CD14-positive monocyte (primary cell): ENCODE measurements around the gene SRI. TPM values are rescaled to one million over a fixed set of nuclear protein-coding genes. Genes with fewer than 3 reads are reported as not detected.

Source experiments
- DNase-seq, 3 donors: peaks; one replicate each; pipeline ENCODE4 v3.0.0-alpha.2; 2011 to 2022
- H2AFZ ChIP-seq: 2 replicates; pipeline ENCODE4 v1.6.0; 2012; ENCODE audit warnings: mild to moderate bottlenecking, low read depth, low read length, inconsistent platforms; ENCODE audit not compliant: insufficient read depth, poor library complexity, severe bottlenecking
- H3K27ac ChIP-seq, 2 donors: 1 replicate in 1 of 2; 2 replicates in 1 of 2; pipeline ENCODE4 v1.5.1; 2012 to 2013; ENCODE audit warnings: low read length in 2 of 2, control low read depth in 1 of 2, inconsistent platforms in 1 of 2, low read depth in 1 of 2, mild to moderate bottlenecking in 1 of 2
- H3K27me3 ChIP-seq, 2 donors: one replicate each; pipeline versions ENCODE4 v1.6.0 to v1.6.1; 2011 to 2013; ENCODE audit warnings: low read length in 2 of 2; ENCODE audit not compliant: control insufficient read depth in 2 of 2, insufficient read depth in 2 of 2
- H3K36me3 ChIP-seq, 2 donors: replicated peaks in 1 of 2; 1 replicate in 1 of 2; 2 replicates in 1 of 2; pipeline versions ENCODE4 v1.5.1 to v1.6.1; 2012 to 2013; ENCODE audit warnings: low read length in 2 of 2, control low read depth in 1 of 2, inconsistent platforms in 1 of 2, mild to moderate bottlenecking in 1 of 2; ENCODE audit not compliant: insufficient read depth in 2 of 2, control insufficient read depth in 1 of 2
- H3K4me1 ChIP-seq, 2 donors: 1 replicate in 1 of 2; 2 replicates in 1 of 2; pipeline versions ENCODE4 v1.5.1 to v1.6.1; 2012 to 2013; ENCODE audit warnings: low read length in 2 of 2, control low read depth in 1 of 2, inconsistent platforms in 1 of 2, mild to moderate bottlenecking in 1 of 2, moderate library complexity in 1 of 2; ENCODE audit not compliant: insufficient read depth in 2 of 2, control insufficient read depth in 1 of 2
- H3K4me2 ChIP-seq: replicated peaks from 2 replicates; pipeline ENCODE3; 2012; ENCODE audit warnings: low read length, moderate library complexity, mild to moderate bottlenecking; ENCODE audit not compliant: poor library complexity, severe bottlenecking; ENCODE audit errors: extremely low read depth
- H3K4me3 ChIP-seq, 3 experiments: fragments of 200-600 bp in 1 of 3; sonication (generic) in 1 of 3; replicated peaks in 1 of 3; 1 replicate in 2 of 3; 2 replicates in 1 of 3; pipeline ENCODE4 v1.5.1; 2011 to 2013; ENCODE audit warnings: low read length in 3 of 3, mild to moderate bottlenecking in 3 of 3, control low read depth in 2 of 3, low read depth in 2 of 3, inconsistent platforms in 1 of 3, moderate library complexity in 1 of 3
- H3K79me2 ChIP-seq: 2 replicates; pipeline ENCODE4 v1.6.0; 2012; ENCODE audit warnings: mild to moderate bottlenecking, control low read depth, inconsistent platforms, low read length, moderate library complexity; ENCODE audit not compliant: insufficient read depth
- H3K9ac ChIP-seq: 2 replicates; pipeline ENCODE4 v1.6.0; 2017; ENCODE audit warnings: low read length, mild to moderate bottlenecking; ENCODE audit not compliant: insufficient read depth, poor library complexity, severe bottlenecking
- H3K9me3 ChIP-seq, 2 donors: replicated peaks in 1 of 2; 1 replicate in 1 of 2; 2 replicates in 1 of 2; pipeline versions ENCODE4 v1.5.1 to v1.6.1; 2012 to 2013; ENCODE audit warnings: low read length in 2 of 2, control low read depth in 1 of 2; ENCODE audit not compliant: control insufficient read depth in 1 of 2, insufficient read depth in 1 of 2
- H4K20me1 ChIP-seq: 2 replicates; pipeline ENCODE4 v1.6.0; 2012; ENCODE audit warnings: mild to moderate bottlenecking, low read length, control low read depth, moderate library complexity; ENCODE audit not compliant: insufficient read depth
- H3K27ac Mint-ChIP-seq, 7 donors: one replicate each; pipeline ENCODE4 v1.8.0; 2020; ENCODE audit warnings: mild to moderate bottlenecking in 7 of 7, mixed read lengths in 7 of 7, moderate library complexity in 6 of 7, inconsistent platforms in 2 of 7
- H3K27me3 Mint-ChIP-seq, 3 donors: one replicate each; pipeline ENCODE4 v1.8.0; 2021 to 2022; ENCODE audit warnings: low read depth in 3 of 3, mild to moderate bottlenecking in 3 of 3, mixed read lengths in 3 of 3, moderate library complexity in 3 of 3, inconsistent platforms in 1 of 3
- H3K36me3 Mint-ChIP-seq, 2 donors: one replicate each; pipeline ENCODE4 v1.8.0; 2020; ENCODE audit warnings: mixed read lengths in 2 of 2, inconsistent platforms in 1 of 2, mild to moderate bottlenecking in 1 of 2
- H3K4me1 Mint-ChIP-seq: one replicate; pipeline ENCODE4 v1.8.0; 2020; ENCODE audit warnings: mild to moderate bottlenecking, mixed read lengths
- H3K4me3 Mint-ChIP-seq, 2 donors: one replicate each; pipeline ENCODE4 v1.8.0; 2020; ENCODE audit warnings: mild to moderate bottlenecking in 2 of 2, mixed read lengths in 2 of 2, moderate library complexity in 1 of 2
- H3K9me3 Mint-ChIP-seq, 7 donors: one replicate each; pipeline ENCODE4 v1.8.0; 2020 to 2022; ENCODE audit warnings: mixed read lengths in 7 of 7, mild to moderate bottlenecking in 6 of 7, moderate library complexity in 6 of 7, inconsistent platforms in 2 of 7
- CTCF ChIP-seq: fragments of 200-600 bp; IDR thresholded peaks from one replicate; pipeline ENCODE4 v1.8.0; 2022; ENCODE audit warnings: antibody characterized with exemption, mild to moderate bottlenecking
- WGBS: methylation state at CpG from one replicate; pipeline ENCODE4 v1.1.5; 2013; ENCODE audit warnings: missing lambda C conversion rate; ENCODE audit not compliant: insufficient coverage; 5-methylcytosine and 5-hydroxymethylcytosine counted together
- intact Hi-C, 2 donors: fragments of 100-400 bp; cut with micrococcal nuclease; formaldehyde crosslinking; loops; one replicate each; pipeline versions ENCODE4 v1.15.0 to v1.15.1; 2023
- polyA plus RNA-seq, 3 donors: library from polyadenylated mRNA; depleted of rRNA in 1 of 3; unstranded in 2 of 3; stranded (reverse) in 1 of 3; fragments of 300-500 nt in 2 of 3; fragments of >200 nt in 1 of 3; fragmentation: Illumina TruSeq in 2 of 3; gene quantifications; 1 replicate in 2 of 3; 2 replicates in 1 of 3; pipeline ENCODE4 v1.2.3, GENCODE V29; 2012 to 2021

Gene SRI
- polyA plus RNA-seq, 3 donors: 53.0 to 238 (median 216) TPM

- H3K9me3 ChIP-seq: no peaks in the 10 kb centered on the region
- no peak overlapping the region for H3K9ac ChIP-seq
- Mint-ChIP-seq H3K27ac (no peak overlapping the region), H3K4me3 (no peak overlapping the region), H3K27me3 (no peaks in the 10 kb centered on the region), H3K4me1 (no peaks in the 10 kb centered on the region), H3K9me3 (no peaks in the 10 kb centered on the region), H3K36me3 (peaks cover 80 to 81% of the 10 kb centered on the region in 2 donors)
- no peak overlapping the region for H2AFZ ChIP-seq
- H3K4me1 ChIP-seq: no peaks in the 10 kb centered on the region
- TF ChIP-seq CTCF: no peak
- H3K36me3 ChIP-seq: peaks cover 75 to 95% of the 10 kb centered on the region in 2 donors
- H3K4me2 ChIP-seq: no peak overlapping the region
- intact Hi-C loops: no loop called here
- no peaks in the 10 kb centered on the region for H3K27me3 ChIP-seq
- no peaks in the 10 kb centered on the region for H4K20me1 ChIP-seq
- no peaks in the 10 kb centered on the region for H3K79me2 ChIP-seq
- H3K4me3 ChIP-seq: no peak overlapping the region
- DNase-seq: no peak
- H3K27ac ChIP-seq: no peak overlapping the region
These were observed 14.7 kb downstream of the SRI start for GRCh38 chr7:88205179-88205578.

GRCh38 chr7:88204525-88205110, 15.2 kb downstream of the SRI start:
- no peak for DNase-seq
- H3K27me3 Mint-ChIP-seq: no peaks in the 10 kb centered on the region
- H3K9me3 ChIP-seq: no peaks in the 10 kb centered on the region
- no peaks in the 10 kb centered on the region for H3K79me2 ChIP-seq
- H3K4me1 ChIP-seq: no peaks in the 10 kb centered on the region
- no peak for TF ChIP-seq CTCF
- H2AFZ ChIP-seq: no peak overlapping the region
- WGBS: 88% methylated on average over 2 of the region's 3 CpGs
- H3K36me3 Mint-ChIP-seq: peaks cover 74 to 75% of the 10 kb centered on the region in 2 donors
- no peaks in the 10 kb centered on the region for H3K9me3 Mint-ChIP-seq
- H3K4me3 Mint-ChIP-seq: no peak overlapping the region
- H4K20me1 ChIP-seq: no peaks in the 10 kb centered on the region
- no peaks in the 10 kb centered on the region for H3K27me3 ChIP-seq
- H3K27ac Mint-ChIP-seq: peak overlapping the region in 1 of 7 donors; percentile 32
- intact Hi-C loops: no loop called here
- H3K36me3 ChIP-seq: peaks cover 69 to 90% of the 10 kb centered on the region in 2 donors
- H3K27ac ChIP-seq: no peak overlapping the region
- H3K4me1 Mint-ChIP-seq: no peaks in the 10 kb centered on the region
- H3K9ac ChIP-seq: no peak overlapping the region
- H3K4me2 ChIP-seq: no peak overlapping the region
- no peak overlapping the region for H3K4me3 ChIP-seq
